GM06990 (cell line): Measurements from ENCODE around the gene RABL3.

Experiments
- DNase-seq: peaks from one replicate; pipeline ENCODE4 v3.0.0-alpha.2; 2011; ENCODE audit not compliant: insufficient read length; ENCODE audit errors: extremely low read depth
- H3K27me3 ChIP-seq: replicated peaks from 2 replicates; pipeline ENCODE4 v1.6.0; 2011; ENCODE audit warnings: low read length; ENCODE audit not compliant: control insufficient read depth, insufficient read depth
- H3K36me3 ChIP-seq: 2 replicates; pipeline ENCODE4 v1.5.1; 2011; ENCODE audit warnings: low read length; ENCODE audit not compliant: control insufficient read depth, insufficient read depth
- H3K4me3 ChIP-seq: replicated peaks from 2 replicates; pipeline ENCODE4 v1.5.1; 2011; ENCODE audit warnings: low read depth, mild to moderate bottlenecking, control low read depth, low read length
- CTCF ChIP-seq: IDR thresholded peaks from 2 replicates; pipeline ENCODE4 v1.5.1; 2011; ENCODE audit warnings: low read length, control low read depth, mild to moderate bottlenecking, inconsistent platforms; ENCODE audit not compliant: insufficient read depth, poor library complexity, severe bottlenecking

Gene RABL3

GRCh38 chr3:120756061-120756460 lies 13.7 kb upstream of the RABL3 start:
- Histone ChIP-seq H3K36me3 (peaks cover under 1% of the 10 kb centered on the region; the same call in 1 of the 2 replicates), H3K27me3 (no peaks in the 10 kb centered on the region), H3K4me3 (no peak overlapping the region)
- DNase-seq = no peak
- no peak for TF ChIP-seq CTCF

DNA sequence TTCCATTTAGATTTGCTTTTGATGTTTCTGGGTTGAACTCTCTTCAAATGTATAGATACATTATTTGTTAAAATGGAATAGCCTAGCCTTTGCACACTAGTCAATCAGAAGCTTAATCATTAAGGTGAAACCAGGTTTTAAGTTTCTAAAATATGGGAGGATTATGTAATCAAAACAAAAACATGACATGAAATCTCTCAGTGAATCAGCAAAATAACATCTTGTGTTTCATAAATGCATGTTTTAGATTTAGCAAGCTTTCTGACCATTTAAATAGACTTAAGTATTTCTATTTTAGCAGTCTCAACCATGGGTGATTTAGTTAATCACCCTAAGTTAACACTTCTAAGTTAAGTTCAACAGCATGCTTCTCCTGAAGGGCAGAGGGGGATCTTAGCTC lies 11.5 kb upstream of the RABL3 start:
- DNase-seq = no peak
- Histone ChIP-seq H3K36me3 (peaks cover 4% of the 10 kb centered on the region; the same call in 1 of the 2 replicates), H3K27me3 (no peaks in the 10 kb centered on the region), H3K4me3 (no peak overlapping the region)
- no peak for TF ChIP-seq CTCF

- TF ChIP-seq CTCF = no peak
- H3K27me3 ChIP-seq = no peaks in the 10 kb centered on the region
- H3K4me3 ChIP-seq = no peak overlapping the region
- no peak for DNase-seq
- peaks cover 4% of the 10 kb centered on the region; the same call in 1 of the 2 replicates for H3K36me3 ChIP-seq
Observed at GRCh38 chr3:120752865-120753264, 10.5 kb upstream of the RABL3 start.

GRCh38 chr3:120752230-120752629 lies 9.9 kb upstream of the RABL3 start:
- Histone ChIP-seq H3K4me3 (no peak overlapping the region), H3K27me3 (no peaks in the 10 kb centered on the region), H3K36me3 (peaks cover 4% of the 10 kb centered on the region; the same call in 1 of the 2 replicates)
- no peak for DNase-seq
- TF ChIP-seq CTCF = no peak

DNA sequence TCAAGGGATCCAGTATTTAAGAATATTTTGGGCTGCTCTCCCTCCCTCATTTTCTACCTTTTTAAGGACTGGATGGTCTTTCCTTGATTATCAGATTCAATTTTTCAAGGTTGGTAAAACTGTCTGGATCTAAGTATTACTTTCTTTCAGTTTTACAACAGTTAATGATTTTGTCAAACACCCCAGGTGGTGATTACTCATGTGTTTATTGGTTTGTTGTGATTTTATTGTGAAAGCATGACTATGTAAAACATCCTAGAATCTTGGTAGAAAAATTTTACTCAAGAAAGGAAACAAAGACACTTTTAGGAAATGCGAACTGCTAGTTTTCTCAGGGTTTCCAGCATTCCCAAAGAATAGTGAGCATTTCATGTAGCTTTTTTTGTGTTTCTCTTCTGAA lies 7.5 kb upstream of the RABL3 start:
- Histone ChIP-seq H3K4me3 (no peak overlapping the region), H3K27me3 (no peaks in the 10 kb centered on the region), H3K36me3 (peaks cover 4% of the 10 kb centered on the region)
- TF ChIP-seq CTCF = no peak
- no peak for DNase-seq

GRCh38 chr3:120745466-120745865 lies 3.1 kb upstream of the RABL3 start:
- H3K36me3 ChIP-seq = peaks cover 1% of the 10 kb centered on the region
- no peak for TF ChIP-seq CTCF
- no peak for DNase-seq
- H3K4me3 ChIP-seq = no peak overlapping the region
- no peaks in the 10 kb centered on the region for H3K27me3 ChIP-seq
